Progenitor cell of endocrine pancreas (in vitro differentiated cells): ENCODE measurements around the gene HS2ST1. TPM values are rescaled to one million over a fixed set of nuclear protein-coding genes. Genes with fewer than 3 reads are reported as not detected.
A peak's percentile ranks its signal among the peaks of the same experiment; 100 is the strongest.
"Not testable (repeated sequence)": the region's sequence is repeated elsewhere in the genome, so short reads cannot be mapped to it uniquely, and the experiment has no call there.

Source experiments
- DNase-seq: peaks from one replicate; pipeline ENCODE4 v3.0.0; 2021; ENCODE audit warnings: low spot score; ENCODE audit not compliant: unreplicated experiment
- H3K27ac Mint-ChIP-seq: 2 replicates; pipeline ENCODE4 v1.8.0; 2021; ENCODE audit warnings: mild to moderate bottlenecking, moderate library complexity, mixed read lengths
- H3K27me3 Mint-ChIP-seq: 2 replicates; pipeline ENCODE4 v1.8.0; 2021; ENCODE audit warnings: mixed read lengths
- H3K36me3 Mint-ChIP-seq: 2 replicates; pipeline ENCODE4 v1.8.0; 2022; ENCODE audit warnings: mixed read lengths; ENCODE audit not compliant: insufficient read depth
- H3K4me1 Mint-ChIP-seq: 2 replicates; pipeline ENCODE4 v1.8.0; 2021; ENCODE audit warnings: low read depth, mixed read lengths
- H3K4me3 Mint-ChIP-seq: 2 replicates; pipeline ENCODE4 v1.8.0; 2021; ENCODE audit warnings: low read depth, mild to moderate bottlenecking, moderate library complexity, mixed read lengths
- H3K9me3 Mint-ChIP-seq: 2 replicates; pipeline ENCODE4 v1.8.0; 2021; ENCODE audit warnings: low read depth, mixed read lengths
- CTCF ChIP-seq: fragments of 200-600 bp; sonication (generic); IDR thresholded peaks from one replicate; pipeline ENCODE4 v1.5.0; 2021; ENCODE audit warnings: antibody characterized with exemption, mild to moderate bottlenecking; ENCODE audit not compliant: unreplicated experiment
- total RNA-seq: library from RNA; stranded (reverse); gene quantifications from 2 replicates; pipeline ENCODE4 v1.2.1, GENCODE V29; 2021

HS2ST1 gene
- total RNA-seq, 1 donor from 2014 or later, result 41.4 TPM

DNA sequence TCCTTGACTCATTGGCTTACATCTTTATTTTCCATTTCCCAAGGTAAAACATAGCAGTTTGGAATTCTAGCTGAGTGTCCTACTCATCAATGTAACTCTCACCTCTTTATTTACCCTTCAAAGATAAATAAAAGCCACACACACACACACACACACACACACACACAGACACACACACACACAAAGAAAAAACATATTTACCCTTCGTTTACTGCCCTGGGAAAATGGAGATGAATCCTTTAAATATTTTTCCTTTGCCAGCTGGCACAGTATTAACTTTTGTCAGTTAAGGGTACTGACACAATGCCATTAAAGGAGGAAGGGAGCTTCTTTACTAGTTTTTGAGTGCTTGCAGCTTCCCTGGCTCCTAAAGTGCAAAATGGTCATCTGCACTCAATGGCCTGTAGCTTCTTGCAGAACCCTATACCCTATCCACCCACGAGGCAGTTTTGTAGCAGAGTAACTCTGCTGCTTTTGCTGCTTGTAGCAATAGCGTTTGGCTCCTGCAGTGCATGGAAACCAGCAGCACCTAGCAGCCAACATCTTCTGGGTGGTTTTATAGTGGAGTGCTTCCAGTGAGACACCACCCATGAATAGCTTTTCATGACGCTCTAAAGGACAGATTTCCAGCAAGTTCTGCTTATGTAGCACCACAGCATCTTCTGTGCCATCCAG lies 103.7 kb downstream of the HS2ST1 start:
- no peaks in the 10 kb centered on the region for H3K27me3 Mint-ChIP-seq
- peaks cover 12% of the 10 kb centered on the region for H3K36me3 Mint-ChIP-seq
- DNase-seq, result no peak
- no peak overlapping the region for H3K4me3 Mint-ChIP-seq
- H3K4me1 Mint-ChIP-seq, result peaks cover 6% of the 10 kb centered on the region
- no peak for TF ChIP-seq CTCF
- H3K9me3 Mint-ChIP-seq, result peaks cover 15% of the 10 kb centered on the region
- peak overlapping the region; percentile 75 for H3K27ac Mint-ChIP-seq

DNA sequence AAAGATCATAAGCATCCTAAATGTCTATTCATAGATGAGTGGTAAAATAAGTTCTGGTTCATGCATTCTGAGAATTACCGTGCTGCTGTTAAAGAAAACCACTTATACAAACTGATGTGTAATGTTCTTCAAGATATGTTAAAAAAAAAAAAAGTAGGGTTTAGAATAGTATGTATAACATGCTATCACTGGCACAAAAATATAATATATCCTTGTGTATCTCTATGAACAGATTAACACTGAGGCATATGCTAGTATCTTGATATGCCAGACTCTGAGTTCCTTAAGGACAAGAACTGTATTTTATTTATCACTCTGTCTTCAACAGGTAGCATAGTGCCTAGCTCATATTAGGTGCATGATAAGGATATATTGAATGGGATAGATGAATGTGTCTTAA lies 108.9 kb downstream of the HS2ST1 start:
- H3K27ac Mint-ChIP-seq, result no peak overlapping the region
- no peaks in the 10 kb centered on the region for H3K4me1 Mint-ChIP-seq
- no peak for DNase-seq
- no peaks in the 10 kb centered on the region for H3K27me3 Mint-ChIP-seq
- H3K4me3 Mint-ChIP-seq, result no peak overlapping the region
- H3K36me3 Mint-ChIP-seq, result no peaks in the 10 kb centered on the region
- no peak for TF ChIP-seq CTCF
- no peaks in the 10 kb centered on the region for H3K9me3 Mint-ChIP-seq

DNA sequence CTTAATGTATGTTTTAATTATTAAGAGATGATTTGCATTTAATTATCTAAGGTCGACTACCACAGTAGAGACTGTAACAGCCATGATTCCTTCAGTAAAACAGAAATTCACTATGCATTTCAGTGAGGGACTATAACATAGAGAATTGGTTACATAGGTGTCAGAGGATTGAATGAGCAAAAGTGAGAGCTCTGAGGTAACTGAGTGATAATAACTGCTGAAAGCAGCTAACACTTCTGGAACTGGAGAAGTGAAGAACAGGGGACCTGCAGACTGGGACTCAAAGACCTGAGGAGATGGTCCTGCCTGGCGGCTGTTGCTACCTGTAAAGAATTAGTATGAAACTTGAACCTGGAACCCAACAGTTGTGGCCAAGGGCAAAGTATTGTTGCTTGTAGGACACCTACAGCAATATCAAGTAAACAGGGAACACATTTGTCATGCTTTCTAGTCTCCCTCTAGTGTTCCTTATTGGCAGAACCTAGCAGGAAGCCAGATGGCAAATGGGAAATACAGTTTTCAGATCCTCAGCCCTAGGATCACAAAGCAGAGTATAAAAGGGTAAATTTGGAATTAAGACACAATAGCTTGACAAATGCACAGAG lies 110.6 kb downstream of the HS2ST1 start:
- Mint-ChIP-seq H3K4me1 (no peaks in the 10 kb centered on the region), H3K36me3 (no peaks in the 10 kb centered on the region), H3K4me3 (no peak overlapping the region), H3K27ac (no peak overlapping the region), H3K9me3 (no peaks in the 10 kb centered on the region), H3K27me3 (no peaks in the 10 kb centered on the region)
- no peak for DNase-seq
- TF ChIP-seq CTCF, result peak; percentile 51

- not testable (repeated sequence) for H3K4me1 Mint-ChIP-seq, DNase-seq, H3K36me3 Mint-ChIP-seq, H3K9me3 Mint-ChIP-seq, H3K4me3 Mint-ChIP-seq, H3K27me3 Mint-ChIP-seq, H3K27ac Mint-ChIP-seq
Observed at GRCh38 chr1:87027561-87027960, 113.1 kb downstream of the HS2ST1 start.

GRCh38 chr1:87028576-87028975 lies 114.1 kb downstream of the HS2ST1 start:
- Mint-ChIP-seq H3K4me1 (no peaks in the 10 kb centered on the region), H3K9me3 (no peaks in the 10 kb centered on the region), H3K27ac (no peak overlapping the region), H3K27me3 (no peaks in the 10 kb centered on the region), H3K36me3 (no peaks in the 10 kb centered on the region), H3K4me3 (no peak overlapping the region)
- TF ChIP-seq CTCF, result no peak
- DNase-seq, result no peak
